HAP-1 (cell line): Measurements from ENCODE around the gene RBBP4.

Experiments used
- DNase-seq, 2 experiments: peaks; one replicate each; pipeline ENCODE4 v3.0.0-alpha.2; 2016 to 2020; ENCODE audit warnings: low spot score in 2 of 2
- H3K27me3 ChIP-seq: fragments of 250-450 bp; sonication (Bioruptor Pico); 2 replicates; pipeline ENCODE4 v1.5.1; 2020; ENCODE audit warnings: low read depth, mild to moderate bottlenecking, moderate library complexity
- H3K36me3 ChIP-seq: fragments of 250-450 bp; sonication (Bioruptor Pico); replicated peaks from 2 replicates; pipeline ENCODE4 v1.5.1; 2020; ENCODE audit warnings: mild to moderate bottlenecking
- H3K4me1 ChIP-seq: fragments of 250-450 bp; sonication (Bioruptor Pico); 2 replicates; pipeline ENCODE4 v1.5.1; 2020; ENCODE audit warnings: mild to moderate bottlenecking
- H3K4me3 ChIP-seq: fragments of 250-450 bp; sonication (Bioruptor Pico); 2 replicates; pipeline ENCODE4 v1.5.1; 2020; ENCODE audit warnings: mild to moderate bottlenecking, moderate library complexity
- H3K9me3 ChIP-seq: fragments of 250-450 bp; sonication (Bioruptor Pico); 2 replicates; pipeline ENCODE4 v1.5.1; 2020; ENCODE audit warnings: mild to moderate bottlenecking, moderate library complexity
- in situ Hi-C: fragments of 300-500 bp; cut with MboI; formaldehyde crosslinking; loops from 3 replicates; pipeline ENCODE4 v1.14.3; 2020; ENCODE audit warnings: low sequenced_read_pairs, inconsistent platforms, mixed read lengths

RBBP4 gene

GRCh38 chr1:32729254-32730046 lies 78.4 kb downstream of the RBBP4 start:
- Histone ChIP-seq H3K4me3 (no peak overlapping the region), H3K36me3 (no peaks in the 10 kb centered on the region), H3K9me3 (no peaks in the 10 kb centered on the region), H3K4me1 (no peaks in the 10 kb centered on the region), H3K27me3 (no peaks in the 10 kb centered on the region)
- in situ Hi-C loops = no loop called here
- no peak for DNase-seq

DNA sequence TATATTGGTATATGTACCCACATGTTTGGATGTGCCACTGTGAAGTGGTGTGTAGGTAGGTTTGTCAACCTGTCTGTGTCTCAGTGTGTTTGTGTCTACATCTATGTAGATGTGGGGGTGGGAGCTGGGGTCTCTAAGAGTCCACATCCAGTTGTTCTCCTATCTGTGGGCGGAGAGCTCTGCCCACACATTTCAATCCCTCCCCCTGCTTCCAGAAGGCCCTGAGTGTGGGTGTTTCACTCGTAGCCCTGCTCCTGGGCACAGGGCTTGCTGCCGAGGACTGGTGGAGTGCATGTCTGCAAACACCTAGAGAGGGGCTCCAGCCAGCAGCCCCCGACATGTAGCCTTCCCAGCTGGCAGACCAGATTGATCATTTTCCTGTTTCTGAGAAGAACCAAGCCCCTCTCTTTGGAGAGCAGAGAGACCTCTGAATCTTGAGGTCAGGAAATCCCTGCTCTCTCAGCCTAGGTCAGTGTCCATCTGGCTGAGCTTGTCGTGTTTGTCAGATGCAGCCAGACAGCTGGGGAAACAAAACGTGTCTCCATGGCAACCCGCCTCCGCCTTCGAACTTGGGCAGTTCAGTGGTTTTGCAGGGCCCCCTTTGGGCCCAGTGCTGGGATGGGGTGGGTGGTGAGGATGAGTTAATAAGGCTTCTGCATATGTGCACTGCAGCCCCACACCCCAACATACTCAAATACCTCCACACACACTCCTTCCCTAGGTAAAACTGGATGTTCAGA lies 82.7 kb downstream of the RBBP4 start:
- in situ Hi-C loops = no loop called here
- DNase-seq = peak in 1 of 2 experiments; percentile 36

More for the DNA sequence above, 82.7 kb downstream of the RBBP4 start:
- Histone ChIP-seq H3K27me3 (no peaks in the 10 kb centered on the region), H3K4me1 (no peaks in the 10 kb centered on the region), H3K4me3 (no peak overlapping the region), H3K9me3 (no peaks in the 10 kb centered on the region), H3K36me3 (no peaks in the 10 kb centered on the region)
